ENCODE results near the gene ACOT4. TPM values are rescaled to one million over a fixed set of nuclear protein-coding genes. Genes with fewer than 3 reads are reported as not detected.
"Not testable (repeated sequence)": the region's sequence is repeated elsewhere in the genome, so short reads cannot be mapped to it uniquely, and the experiment has no call there.

Gene ACOT4
- total RNA-seq, 2 experiments from 2014 or later = 1.2 to 1.3 TPM

DNA sequence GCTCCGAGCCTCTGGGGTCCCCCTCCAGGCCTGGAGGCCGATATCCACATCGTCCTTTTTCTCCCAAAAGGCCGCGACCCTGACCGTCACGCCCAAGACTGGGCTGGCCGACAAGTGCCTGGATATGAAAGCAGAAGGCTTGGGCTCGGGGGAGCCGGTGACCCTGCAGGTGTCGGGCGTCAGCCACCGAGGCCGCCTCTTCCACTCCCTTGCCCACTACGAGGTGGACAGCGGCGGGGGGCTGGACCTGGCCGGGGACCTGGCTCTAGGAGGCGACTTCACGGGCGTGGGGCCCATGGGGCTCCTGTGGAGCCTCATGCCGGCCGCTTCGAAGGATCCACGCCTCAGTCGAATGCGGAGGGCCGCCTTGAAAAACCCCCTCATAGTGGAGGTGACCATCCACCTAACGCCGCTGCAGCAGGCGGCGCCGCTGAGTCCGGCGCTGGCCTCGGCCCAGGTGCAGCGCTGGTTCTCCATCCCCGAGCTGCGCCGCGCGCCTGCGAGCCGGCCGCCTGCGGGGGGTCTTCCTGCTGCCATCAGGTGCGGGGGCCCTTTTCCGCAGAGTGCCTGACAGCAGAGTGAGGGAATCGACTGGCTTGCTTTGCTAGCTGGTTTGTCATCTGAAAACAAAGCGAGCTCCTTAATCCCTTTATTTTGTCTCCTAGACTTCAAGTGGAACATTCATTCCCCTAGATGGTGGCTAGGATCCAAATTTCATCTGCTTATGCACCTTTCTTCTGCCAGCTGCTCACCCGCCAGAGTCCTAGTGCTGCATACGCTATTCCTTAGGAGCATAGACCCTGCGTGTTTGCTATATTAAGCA is 42.5 kb downstream of the ACOT4 start:
- ChIA-PET CTCF (interaction anchor here (1.0 to 3.9 kb wide), 8 partner anchors 10 to 379 kb away, joined by 3 to 51 read pairs (median 4); partner anchors contain the start of gene DNAL1), POLR2A (no interaction called here)
- Mint-ChIP-seq H3K27me3 (ENCODE audit: low read depth) (peaks cover 8% of the 10 kb centered on the region), H3K27ac (no peak overlapping the region), H3K36me3 (ENCODE audit: low read depth) (no peaks in the 10 kb centered on the region), H3K4me1 (ENCODE audit: low read depth) (peaks cover 5% of the 10 kb centered on the region), H3K9me3 (ENCODE audit: insufficient read depth) (no peaks in the 10 kb centered on the region), H3K4me3 (peak overlapping the region; percentile 53)
- peak; percentile 28 for ATAC-seq
- no peak for DNase-seq

DNA sequence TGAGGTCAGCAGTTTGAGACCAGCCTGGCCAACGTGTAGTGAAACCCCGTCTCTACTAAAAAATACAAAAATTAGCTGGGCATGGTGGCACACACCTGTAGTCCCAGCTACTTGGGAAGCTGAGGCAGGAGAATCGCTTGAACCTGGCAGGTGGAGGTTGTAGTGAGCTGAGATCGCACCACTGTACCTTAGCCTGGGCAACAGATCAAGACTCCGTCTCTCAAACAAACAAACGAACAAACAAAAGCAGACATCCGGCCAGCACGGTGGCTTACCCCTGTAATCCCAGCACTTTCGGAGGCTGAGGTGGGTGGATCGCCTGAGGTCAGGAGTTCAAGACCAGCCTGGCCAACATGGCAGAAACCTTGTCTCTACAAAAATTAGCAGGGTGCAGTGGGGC is 44.7 kb downstream of the ACOT4 start:
- H3K36me3 Mint-ChIP-seq (ENCODE audit: low read depth); H3K27ac Mint-ChIP-seq; H3K4me1 Mint-ChIP-seq (ENCODE audit: low read depth); ATAC-seq; H3K27me3 Mint-ChIP-seq (ENCODE audit: low read depth); H3K9me3 Mint-ChIP-seq (ENCODE audit: insufficient read depth); H3K4me3 Mint-ChIP-seq; POLR2A ChIA-PET; DNase-seq: not testable (repeated sequence)
- CTCF ChIA-PET = interaction anchor here (1.0 to 1.5 kb wide), 2 partner anchors 127 to 231 kb away, joined by 3 to 4 read pairs; no protein-coding TSS in a partner anchor

DNA sequence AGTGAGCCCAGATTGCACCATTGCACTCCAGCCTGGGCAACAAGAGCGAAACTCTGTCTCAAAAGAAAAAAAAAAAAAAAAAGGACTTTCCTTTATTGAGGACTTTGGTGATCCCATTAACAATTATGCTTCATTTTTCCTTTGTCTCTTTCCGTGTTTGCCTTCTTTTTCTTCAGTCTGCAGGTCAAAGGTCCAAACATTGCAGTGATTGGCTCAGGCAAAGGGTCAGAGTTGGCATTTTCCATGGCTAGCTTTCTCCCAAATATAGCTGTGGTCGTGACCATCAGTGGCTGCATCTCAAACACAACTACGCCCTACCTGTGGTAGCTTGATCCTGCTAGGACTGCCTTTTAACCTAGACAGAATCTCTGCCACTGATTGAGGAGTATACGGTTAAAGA is 46.2 kb downstream of the ACOT4 start:
- CTCF ChIA-PET = interaction anchor here (1.2 to 1.4 kb wide), 2 partner anchors 69 to 127 kb away, joined by 3 to 7 read pairs; partner anchors contain the start of gene ACOT2
- no peak for DNase-seq
- Mint-ChIP-seq H3K27me3 (ENCODE audit: low read depth) (peaks cover 4% of the 10 kb centered on the region), H3K36me3 (ENCODE audit: low read depth) (no peaks in the 10 kb centered on the region), H3K4me1 (ENCODE audit: low read depth) (peaks cover 5% of the 10 kb centered on the region), H3K9me3 (ENCODE audit: insufficient read depth) (no peaks in the 10 kb centered on the region), H3K4me3 (no peak overlapping the region), H3K27ac (no peak overlapping the region)
- POLR2A ChIA-PET = interaction anchor here (0.7 kb wide), 1 partner anchor 68 kb away, joined by 3 read pairs; no protein-coding TSS in a partner anchor
- ATAC-seq = no peak

DNA sequence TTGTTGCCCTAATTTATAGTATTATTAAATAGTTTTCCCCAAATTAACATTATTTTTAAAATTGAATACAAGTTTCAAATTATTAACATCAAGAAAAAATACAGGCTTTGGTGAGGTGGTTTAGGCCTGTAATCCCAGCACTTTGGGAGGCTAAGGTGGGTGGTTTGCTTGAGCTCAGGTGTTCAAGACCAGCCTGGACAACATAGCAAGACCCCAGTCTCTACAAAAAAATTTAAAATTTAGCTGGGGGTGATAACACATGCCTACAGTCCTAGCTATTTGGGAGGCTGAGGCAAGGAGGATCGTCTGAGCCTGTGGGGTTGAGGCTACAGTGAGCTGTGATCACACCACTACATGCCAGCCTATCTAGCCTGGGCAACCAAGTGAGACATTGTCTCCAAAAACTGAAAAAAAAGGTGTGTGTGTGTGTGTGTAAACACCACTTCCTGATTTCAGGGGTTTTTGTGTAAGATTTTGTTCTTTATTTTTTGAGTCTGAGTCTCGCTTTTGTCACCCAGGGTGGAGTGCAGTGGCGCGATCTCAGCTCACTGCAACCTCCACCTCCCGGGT is 49.2 kb downstream of the ACOT4 start:
- H3K4me3 Mint-ChIP-seq = no peak overlapping the region
- ChIA-PET POLR2A (no interaction called here), CTCF (interaction anchor here (1.1 kb wide), 1 partner anchor 131 kb away, joined by 3 read pairs; no protein-coding TSS in a partner anchor)
- H3K36me3 Mint-ChIP-seq (ENCODE audit: low read depth) = no peaks in the 10 kb centered on the region
- ATAC-seq (no peak), DNase-seq (no peak)
- H3K27me3 Mint-ChIP-seq (ENCODE audit: low read depth) = peaks cover 4% of the 10 kb centered on the region
- peaks cover 16% of the 10 kb centered on the region for H3K4me1 Mint-ChIP-seq (ENCODE audit: low read depth)
- no peaks in the 10 kb centered on the region for H3K9me3 Mint-ChIP-seq (ENCODE audit: insufficient read depth)
- no peak overlapping the region for H3K27ac Mint-ChIP-seq

DNA sequence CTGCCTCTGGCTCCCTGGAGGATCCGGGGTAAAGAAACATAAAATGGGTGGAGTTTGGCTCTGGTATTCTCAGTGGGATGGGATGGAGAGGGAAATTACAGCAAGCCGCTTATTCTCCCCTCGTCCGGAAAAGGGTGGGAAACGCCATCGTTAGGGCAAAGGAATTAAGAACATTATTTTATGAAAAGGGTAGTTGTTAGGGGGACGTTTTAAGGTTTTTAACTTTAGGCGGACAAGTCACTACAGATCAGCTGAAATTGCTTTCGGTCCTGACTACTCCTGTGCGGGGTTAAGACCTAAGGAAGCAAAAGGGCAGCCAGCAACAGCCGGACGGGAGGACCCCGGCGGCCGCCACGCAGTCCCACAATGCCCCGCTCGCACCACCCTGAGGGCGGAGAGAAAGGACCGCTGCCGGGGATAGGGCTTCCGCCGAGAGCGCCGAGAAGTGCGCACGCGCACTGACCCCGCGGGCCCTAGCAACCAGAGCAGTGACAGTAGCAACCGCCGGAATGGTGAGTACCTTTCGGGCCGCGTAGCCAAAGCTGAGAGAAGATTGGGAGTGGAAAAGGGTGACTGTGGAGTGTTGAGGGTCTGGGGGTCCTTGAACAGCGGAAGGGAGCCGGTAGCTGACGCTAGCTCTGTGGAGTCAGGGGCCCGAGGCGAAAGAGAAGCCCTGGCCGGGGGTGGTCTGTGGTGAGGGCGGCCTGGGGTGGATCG is 53.0 kb downstream of the ACOT4 start, which contains the start of gene DNAL1:
TSS of gene DNAL1 (plus strand) at position 456 of the 717 bp plus-strand sequence. CDS start at position 510, 54 bp downstream.
- POLR2A ChIA-PET = interaction anchor here (0.6 to 1.4 kb wide), 3 partner anchors 76 to 274 kb away, joined by 3 read pairs; partner anchors contain the start of gene ACOT2
- peak within 1 kb of the TSS; percentile 82 for H3K27ac Mint-ChIP-seq
- H3K27me3 Mint-ChIP-seq (ENCODE audit: low read depth) = no peaks in the 10 kb centered on the region
- ATAC-seq (peak; percentile 99), DNase-seq (peak; percentile 94)
- peak within 1 kb of the TSS; percentile 87 for H3K4me3 Mint-ChIP-seq
- H3K9me3 Mint-ChIP-seq (ENCODE audit: insufficient read depth) = no peaks in the 10 kb centered on the region
- H3K4me1 Mint-ChIP-seq (ENCODE audit: low read depth) = peaks cover 16% of the 10 kb centered on the region
- CTCF ChIA-PET = interaction anchor here (0.5 to 3.4 kb wide), 4 partner anchors 11 to 291 kb away, joined by 3 to 19 read pairs (median 3); no protein-coding TSS in a partner anchor
- no peaks in the 10 kb centered on the region for H3K36me3 Mint-ChIP-seq (ENCODE audit: low read depth)

DNA sequence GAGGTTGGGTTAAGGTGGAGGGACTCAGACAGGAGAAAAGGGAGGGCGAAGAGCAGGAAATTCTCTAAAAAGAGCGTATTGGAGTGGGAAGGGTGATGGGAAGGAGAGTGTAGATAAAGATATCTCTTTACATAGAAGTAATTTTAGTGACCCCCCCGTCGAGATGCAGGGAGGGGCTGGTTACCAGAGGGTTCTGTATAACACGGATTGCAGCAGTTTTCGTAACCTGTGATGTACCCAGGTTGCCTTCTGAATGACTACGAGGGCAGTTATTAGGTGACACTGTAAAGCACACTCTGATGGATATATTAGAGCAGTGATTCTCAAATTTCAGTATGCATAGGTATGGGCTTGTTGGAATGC is 53.6 kb downstream of the ACOT4 start:
- H3K4me1 Mint-ChIP-seq (ENCODE audit: low read depth) = peaks cover 16% of the 10 kb centered on the region
- peak overlapping the region; percentile 82 for H3K27ac Mint-ChIP-seq
- DNase-seq (no peak), ATAC-seq (no peak)
- CTCF ChIA-PET = interaction anchor here (3.4 kb wide), 1 partner anchor 11 kb away, joined by 19 read pairs; no protein-coding TSS in a partner anchor
- POLR2A ChIA-PET = no interaction called here
- H3K27me3 Mint-ChIP-seq (ENCODE audit: low read depth) = no peaks in the 10 kb centered on the region
- no peaks in the 10 kb centered on the region for H3K9me3 Mint-ChIP-seq (ENCODE audit: insufficient read depth)
- H3K4me3 Mint-ChIP-seq = peak overlapping the region; percentile 87
- H3K36me3 Mint-ChIP-seq (ENCODE audit: low read depth) = no peaks in the 10 kb centered on the region

Other genes with a start within 250 kb of the ACOT4 start
- gene NUMB, start 133.3 kb upstream of the ACOT4 start, total RNA-seq = 10 to 100 TPM; 37.7 to 40.2 TPM
- 10 to 100 TPM; 22.2 to 22.8 TPM for gene RIOX1, start 100.9 kb upstream of the ACOT4 start, total RNA-seq
- gene ACOT1, start 54.7 kb upstream of the ACOT4 start, total RNA-seq = 1 to 10 TPM; 2.0 to 3.2 TPM
- gene HEATR4, start 32.9 kb upstream of the ACOT4 start, total RNA-seq = not detected
- gene ACOT2, start 22.7 kb upstream of the ACOT4 start, total RNA-seq = 10 to 100 TPM; 10.9 to 11.3 TPM
- gene ACOT6, start 20.6 kb downstream of the ACOT4 start, total RNA-seq = not detected
- gene DNAL1, start 53.1 kb downstream of the ACOT4 start, total RNA-seq = 1 to 10 TPM; 5.7 to 6.3 TPM
- 10 to 100 TPM; 24.4 to 25.6 TPM for gene PNMA1, start 122.5 kb downstream of the ACOT4 start, total RNA-seq

Data from activated CD8-positive, alpha-beta T cell treated with anti-CD3 and anti-CD28 coated beads, Interleukin-2, amount 10 ng/mL, durations not matched to agents 7 days and 5 days (primary cell).